ENCODE results near the gene MOCS2.

MOCS2 gene

DNA sequence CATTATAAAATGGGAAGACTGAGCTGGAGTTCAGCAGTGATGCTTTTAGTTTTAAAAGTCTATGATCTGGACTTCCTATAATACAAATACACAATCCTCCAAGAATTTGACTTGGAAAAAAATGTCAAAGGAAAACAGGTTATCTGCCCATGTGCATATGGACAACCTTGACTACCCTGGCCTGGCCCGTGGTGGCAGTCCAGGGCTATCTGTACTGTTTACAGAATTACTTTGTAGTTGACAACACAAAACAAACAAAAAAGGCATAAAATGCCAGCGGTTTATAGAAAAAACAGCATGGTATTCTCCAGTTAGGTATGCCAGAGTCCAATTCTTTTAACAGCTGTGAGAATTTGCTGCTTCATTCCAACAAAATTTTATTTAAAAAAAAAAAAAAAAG lies 17.3 kb downstream of the MOCS2 start:
- no peak for DNase-seq (ENCODE audit: low spot score)

DNA sequence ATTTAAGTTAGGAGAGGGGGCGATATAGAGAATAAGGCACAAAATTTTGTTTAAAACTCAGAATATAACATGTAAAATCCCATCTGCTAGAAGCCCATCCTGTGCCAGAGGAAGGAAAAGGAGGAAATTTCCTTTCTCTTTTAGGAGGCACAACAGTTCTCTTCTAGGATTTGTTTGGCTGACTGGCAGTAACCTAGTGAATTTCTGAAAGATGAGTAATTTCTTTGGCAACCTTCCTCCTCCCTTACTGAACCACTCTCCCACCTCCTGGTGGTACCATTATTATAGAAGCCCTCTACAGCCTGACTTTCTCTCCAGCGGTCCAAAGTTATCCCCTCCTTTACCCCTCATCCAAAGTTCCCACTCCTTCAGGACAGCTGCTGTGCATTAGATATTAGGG lies 18.3 kb downstream of the MOCS2 start:
- peak; percentile 65 for DNase-seq (ENCODE audit: low spot score)

DNA sequence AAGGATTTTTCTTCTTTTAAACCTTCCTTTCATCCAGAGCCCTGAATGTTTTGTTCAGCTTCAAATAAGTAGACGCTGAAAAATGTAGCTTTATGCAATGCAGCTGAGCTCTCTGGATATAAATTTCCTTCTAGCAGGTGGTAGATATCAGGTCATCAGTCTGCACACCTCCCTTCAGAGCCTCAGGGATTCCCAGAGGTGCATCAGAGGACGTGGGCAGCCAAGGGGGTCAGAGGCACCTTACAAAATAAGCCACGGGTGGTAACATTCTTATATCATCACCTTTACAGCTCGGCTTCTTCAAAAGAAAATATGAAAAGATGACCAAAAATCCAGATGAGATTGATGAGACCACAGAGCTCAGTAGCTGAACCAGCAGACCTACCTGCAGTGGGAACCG lies 19.3 kb downstream of the MOCS2 start:
- DNase-seq (ENCODE audit: low spot score): no peak

DNA sequence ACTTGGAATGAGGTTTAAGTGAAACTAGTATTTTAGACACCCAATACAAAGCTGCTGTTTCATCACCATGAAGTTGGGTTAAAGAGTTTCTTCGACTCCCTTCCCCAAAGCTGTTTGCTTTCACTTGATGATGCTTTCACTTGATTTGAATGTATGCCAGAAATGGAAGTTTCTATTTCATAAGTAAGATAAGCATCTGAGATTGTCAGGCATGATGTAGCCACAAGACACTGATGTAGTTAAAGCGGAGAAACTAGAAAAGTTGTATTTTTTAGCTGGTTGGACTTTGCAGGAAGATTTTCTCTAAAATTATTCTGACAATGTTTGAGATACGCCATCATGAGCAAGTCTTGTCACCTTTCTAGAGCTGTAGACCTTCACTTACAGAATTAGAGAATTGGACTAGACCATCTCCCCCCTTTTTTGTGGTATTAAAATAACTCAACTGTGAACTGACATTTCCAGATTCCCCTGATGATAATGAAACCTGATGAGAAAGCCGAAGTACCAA lies 20.0 kb downstream of the MOCS2 start:
- no peak for DNase-seq (ENCODE audit: low spot score)

DNA sequence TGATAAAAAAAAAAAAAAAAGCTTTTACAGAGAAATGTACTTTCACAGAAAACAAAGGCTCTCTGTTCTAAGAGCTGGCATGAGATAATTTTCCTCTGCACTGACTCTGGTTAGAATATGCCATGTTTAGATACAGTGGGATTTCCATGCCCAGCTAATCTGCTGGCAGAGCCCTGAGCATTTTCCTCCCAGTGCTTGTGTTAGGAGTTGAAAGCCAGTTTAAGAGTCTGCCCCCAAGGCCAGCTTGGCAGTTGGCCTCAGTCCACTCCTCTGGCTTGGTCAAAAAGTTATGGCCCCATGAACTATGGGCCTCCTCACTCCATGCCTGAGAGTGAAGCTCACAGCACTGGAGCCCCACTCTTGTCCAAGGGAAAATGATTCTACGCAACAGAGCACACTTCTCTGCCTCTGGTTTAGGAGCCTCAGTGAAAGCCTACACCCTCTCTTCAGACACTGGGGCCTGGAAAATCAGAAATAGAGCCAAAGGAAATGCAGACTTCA lies 21.9 kb downstream of the MOCS2 start:
- DNase-seq (ENCODE audit: low spot score): no peak

DNA sequence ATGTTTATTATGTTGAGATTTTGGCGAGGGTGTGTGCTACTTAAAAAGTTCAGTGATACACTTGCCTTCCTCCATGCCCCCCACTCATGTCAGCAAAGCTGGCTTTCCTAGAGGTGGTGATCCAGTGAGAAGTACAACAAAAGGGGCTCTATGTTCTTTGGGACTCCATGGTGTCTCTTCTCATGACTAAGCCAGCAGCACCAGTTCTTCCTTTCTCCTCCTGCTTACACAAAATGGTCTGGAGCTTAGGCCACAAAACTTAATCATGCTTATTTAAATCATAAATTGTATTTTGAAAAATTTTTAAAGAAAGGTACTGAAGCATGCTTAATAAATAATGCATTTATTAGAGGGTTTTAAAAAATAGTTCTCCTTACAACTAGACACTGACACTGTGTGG lies 22.4 kb downstream of the MOCS2 start:
- DNase-seq (ENCODE audit: low spot score): no peak

DNA sequence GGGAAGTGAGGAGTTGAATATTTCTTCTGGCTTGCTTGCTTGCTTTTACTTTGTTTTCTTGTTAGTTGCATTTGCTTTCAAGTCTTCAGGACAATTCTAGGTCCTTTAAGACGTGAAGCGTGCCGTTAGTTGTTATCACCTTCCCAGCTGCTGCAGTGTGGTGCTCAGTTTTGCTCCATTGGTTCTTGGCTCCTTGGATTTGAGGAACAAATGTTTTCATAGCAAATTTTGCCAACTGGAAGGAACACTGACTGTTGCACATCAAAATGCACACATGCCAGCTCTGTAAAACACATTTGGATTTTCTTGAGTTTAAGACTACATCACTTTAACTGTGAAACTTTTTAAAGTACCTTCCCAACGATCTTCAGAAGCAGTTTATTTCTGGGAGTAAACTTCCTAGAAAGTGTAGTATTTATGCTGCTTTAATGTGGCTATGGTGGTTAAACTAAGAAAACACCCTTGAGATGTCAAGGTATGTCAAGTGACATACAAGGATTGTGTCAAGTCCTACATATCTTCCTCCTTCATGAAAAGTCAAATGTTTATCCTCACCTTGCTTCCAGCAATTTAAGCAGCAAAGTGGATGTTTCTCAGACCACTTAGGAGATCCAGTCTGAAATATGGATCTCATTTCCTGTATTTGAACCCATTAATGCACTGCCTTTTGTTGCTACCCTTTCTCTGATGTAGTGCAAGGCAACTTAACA lies 24.9 kb downstream of the MOCS2 start:
- no peak for DNase-seq (ENCODE audit: low spot score)

DNA sequence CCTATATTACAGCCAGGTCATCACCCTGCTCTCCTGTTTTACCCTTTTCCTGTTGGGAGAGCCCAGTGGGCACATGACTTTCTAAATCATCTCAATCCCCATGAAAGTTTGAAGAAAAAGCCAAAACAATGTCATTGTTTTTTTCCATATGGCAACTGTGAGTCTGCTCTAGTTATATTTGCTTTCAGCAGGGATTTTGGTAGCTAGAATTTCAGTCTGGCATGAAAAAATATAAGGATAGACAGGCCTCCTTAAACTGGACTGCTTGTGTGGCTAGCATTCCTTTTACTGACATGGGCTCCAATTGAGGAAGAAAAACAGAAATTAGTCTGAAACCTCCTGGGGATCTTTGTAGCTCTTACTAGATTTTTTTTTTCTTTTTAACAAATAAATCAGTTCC lies 25.6 kb downstream of the MOCS2 start:
- no peak for DNase-seq (ENCODE audit: low spot score)

DNA sequence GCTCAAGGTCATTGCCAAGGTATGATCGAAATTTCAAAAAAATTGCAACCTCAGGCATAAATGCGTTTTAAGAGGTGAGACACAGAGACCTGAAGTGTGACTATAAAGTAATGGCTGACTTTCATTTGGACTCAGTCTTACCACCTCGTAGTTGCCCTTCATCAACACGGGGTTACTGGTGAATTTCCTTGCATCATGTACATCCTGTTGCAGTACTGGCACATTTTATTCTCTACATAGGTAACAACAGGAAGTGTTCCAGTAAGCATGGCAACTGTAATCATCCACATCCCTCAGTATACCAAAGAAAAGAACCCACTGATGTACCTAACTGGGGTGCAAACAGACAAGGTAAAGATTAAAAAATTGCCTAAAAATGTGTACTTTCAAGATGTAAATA lies 29.3 kb downstream of the MOCS2 start:
- DNase-seq (ENCODE audit: low spot score): no peak

DNA sequence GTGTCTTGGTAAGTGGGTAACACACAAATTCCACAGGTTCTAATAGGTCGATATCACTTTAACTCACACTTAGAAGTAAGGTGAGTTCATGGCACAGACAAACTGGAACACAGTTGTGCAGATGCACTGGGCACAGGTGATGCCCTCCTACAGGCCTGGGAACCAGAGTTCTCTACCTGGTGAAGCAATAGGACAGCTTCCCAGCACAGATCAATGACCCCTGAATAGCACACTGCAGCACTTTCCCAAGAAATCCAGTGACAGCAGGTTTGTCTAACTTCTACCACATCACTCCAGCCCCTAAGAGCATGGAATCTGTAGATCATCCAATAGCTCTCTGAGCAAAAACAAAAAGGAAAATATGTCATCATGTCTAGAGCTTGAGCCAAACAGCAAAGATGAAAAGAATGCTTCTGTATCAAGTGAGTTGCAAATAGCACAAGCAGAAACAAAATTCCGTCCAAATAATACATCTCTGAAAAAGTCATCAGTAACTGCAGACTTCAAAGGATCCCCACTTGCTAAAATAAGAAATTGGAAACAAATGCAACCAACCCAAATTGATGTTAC lies 33.5 kb downstream of the MOCS2 start:
- DNase-seq (ENCODE audit: low spot score): no peak

DNA sequence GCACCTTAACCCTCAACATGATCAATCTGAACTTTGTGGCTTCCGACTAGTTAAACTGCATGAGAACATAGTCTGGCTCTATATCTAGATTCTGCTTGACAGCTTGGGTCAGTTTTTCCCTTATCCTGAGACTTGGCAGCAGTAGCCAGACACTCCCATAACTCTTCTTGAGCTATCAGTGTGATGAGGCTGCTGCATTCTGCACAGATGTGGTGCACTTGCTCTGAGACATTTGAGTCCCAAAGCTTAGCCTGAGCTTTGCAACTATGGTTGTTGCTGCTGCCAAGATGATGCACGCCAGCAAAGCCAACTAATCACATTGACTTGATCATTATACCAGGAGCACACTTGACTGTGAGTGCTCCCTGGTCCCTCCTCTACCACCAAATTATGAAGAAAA lies 36.2 kb downstream of the MOCS2 start:
- no peak for DNase-seq (ENCODE audit: low spot score)

DNA sequence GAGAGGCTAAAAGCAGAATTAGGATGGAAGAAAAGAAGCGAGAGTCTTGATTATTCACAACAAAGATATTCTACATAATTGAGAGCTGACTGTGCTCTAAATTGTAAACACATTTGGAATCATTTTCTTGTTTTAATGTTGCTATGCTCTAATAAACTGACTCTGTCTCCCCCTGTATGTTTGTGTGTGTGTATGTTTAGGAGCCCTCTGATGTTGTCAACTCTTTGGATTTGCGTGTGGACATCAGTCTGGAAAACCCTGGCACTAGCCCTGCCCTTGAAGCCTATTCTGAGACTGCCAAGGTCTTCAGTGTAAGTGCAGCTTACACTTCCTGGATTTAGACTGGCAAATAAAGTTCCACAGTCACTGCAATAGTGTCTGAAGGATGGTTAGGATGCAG lies 37.8 kb downstream of the MOCS2 start:
- no peak for DNase-seq (ENCODE audit: low spot score)

DNA sequence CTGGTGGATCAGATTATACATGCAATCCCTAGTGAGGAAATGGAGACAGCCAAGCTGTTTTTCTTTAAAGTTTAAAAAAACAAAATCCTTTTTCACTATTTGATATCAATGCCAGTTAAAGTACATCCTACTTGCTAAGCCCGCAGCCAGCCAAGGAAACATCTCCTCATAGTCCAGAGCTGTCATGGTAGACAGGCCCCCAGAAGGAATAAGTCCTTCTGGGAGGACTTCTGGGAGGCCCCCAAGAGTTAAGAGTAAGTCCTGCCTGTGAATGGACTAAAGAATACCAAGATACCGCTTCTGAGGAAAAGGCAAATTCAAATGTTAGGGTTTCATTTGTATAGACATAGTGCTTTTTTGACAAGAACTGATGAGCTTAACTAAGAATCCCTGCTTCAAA lies 38.3 kb downstream of the MOCS2 start:
- no peak for DNase-seq (ENCODE audit: low spot score)

DNA sequence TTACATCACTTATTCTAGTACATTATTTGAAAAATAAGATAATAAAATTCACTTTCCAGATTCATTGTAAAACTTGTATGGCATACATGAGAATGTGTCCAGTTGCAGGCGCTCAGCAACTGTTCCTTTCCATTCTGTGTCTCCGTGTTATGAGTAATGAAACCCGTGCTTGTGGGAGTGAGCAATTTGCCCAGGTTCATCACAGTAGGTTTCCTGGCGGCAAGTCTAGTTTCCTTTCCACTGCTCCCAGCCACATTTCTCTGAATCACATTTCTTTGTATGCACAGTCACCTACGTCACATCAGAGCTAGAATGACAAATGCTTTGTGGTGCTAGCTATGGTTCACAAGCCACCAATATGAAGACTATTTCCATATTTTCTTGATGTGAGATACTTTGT lies 39.9 kb downstream of the MOCS2 start:
- peak; percentile 71 for DNase-seq (ENCODE audit: low spot score)

DNA sequence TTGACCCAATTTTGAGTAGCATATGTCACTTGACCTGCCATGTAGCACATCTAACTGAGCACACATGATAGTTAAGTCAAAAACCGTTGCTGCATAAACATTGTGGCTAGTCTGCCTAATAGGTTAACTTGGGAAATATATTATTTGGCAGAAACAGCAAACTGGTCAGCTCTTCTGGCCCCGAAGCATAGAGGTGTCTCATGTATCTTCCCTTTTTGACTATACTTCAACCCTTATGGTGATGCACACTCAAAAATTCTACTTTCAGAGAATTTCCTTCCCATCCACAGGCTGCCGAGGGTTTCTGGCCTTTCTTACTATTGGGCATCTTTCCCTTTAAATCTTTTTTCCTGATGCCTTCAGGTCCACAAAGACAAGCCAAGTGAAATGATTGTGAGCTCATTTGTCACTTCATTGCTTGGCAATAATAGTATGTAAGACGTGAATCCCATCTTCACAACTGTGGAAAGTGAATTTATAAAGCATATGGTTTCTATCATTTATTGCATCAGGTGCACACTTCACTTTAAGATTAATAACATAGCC lies 41.2 kb downstream of the MOCS2 start:
- DNase-seq (ENCODE audit: low spot score): no peak

DNA sequence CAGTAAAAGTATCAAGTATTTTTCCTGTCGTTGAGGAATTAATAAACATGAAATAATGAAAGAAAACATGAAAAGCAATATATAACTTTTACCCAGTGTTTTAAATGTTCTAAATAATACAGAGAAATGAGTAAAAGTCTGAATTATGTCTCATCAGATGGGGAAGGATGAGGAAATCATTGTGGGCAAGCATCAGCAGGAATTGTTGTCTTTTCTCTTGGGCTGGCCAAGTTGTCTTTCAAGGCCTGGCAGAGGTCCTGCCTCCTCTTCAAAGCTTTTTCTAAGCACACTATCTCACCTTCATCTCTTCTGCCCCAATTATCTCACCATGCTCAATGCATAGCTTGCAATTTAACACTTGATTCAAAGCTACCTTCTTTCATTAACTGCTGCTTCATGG lies 41.9 kb downstream of the MOCS2 start:
- DNase-seq (ENCODE audit: low spot score): no peak

DNA sequence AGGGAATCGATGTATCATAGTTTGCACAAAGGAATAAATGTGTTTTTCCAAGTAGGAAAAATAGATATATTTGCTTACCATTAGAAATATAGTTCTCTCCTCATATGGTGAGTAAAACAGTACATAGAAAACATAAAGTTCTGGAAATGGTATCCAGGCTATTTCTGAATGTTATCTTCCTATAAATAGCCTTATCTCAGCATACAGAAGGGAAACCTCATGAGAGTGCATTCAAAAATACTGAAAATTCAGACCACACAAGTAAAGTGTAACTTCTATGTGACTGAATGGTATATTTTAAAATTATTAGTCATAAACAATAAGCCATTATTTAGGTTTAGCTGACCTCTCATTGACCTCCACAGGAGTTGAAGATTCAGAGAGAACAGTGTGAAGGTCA lies 43.5 kb downstream of the MOCS2 start:
- no peak for DNase-seq (ENCODE audit: low spot score)

DNA sequence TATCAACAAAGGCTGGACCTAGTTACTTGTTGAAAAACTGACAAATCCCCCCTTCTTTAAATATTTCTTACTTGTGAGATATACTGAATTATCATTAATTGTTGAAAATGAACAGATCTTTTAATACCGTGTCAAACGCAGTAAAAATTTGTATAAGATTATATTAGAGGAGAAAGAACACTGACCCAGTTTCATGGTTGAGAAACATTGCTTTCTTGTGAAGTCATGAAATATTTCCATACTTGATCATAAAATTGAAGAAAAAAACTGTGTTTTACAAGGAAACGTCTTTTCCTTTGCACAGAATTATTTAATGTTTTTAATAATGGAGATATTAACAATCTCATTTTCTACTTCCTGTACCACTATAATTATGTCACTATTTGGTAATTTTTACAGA lies 45.8 kb downstream of the MOCS2 start:
- DNase-seq (ENCODE audit: low spot score): no peak

DNA sequence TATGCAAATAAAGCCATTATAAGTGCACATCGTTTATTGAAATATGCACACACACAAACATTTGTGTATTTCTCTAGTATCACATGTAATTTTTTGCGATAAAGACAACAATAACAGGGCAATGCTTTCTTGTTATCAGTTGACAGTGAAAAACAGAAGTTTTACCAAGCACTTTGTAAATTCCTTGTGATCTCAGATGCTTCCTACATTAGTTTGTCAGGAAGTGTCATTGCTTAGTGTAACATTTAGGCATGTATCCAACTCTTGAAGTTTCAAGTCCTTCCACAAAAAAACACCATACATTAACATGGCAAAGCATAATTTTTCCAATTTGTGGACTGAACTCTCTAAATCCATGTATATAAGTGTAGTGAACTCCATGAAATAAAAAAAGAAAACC lies 46.4 kb downstream of the MOCS2 start:
- DNase-seq (ENCODE audit: low spot score): no peak

DNA sequence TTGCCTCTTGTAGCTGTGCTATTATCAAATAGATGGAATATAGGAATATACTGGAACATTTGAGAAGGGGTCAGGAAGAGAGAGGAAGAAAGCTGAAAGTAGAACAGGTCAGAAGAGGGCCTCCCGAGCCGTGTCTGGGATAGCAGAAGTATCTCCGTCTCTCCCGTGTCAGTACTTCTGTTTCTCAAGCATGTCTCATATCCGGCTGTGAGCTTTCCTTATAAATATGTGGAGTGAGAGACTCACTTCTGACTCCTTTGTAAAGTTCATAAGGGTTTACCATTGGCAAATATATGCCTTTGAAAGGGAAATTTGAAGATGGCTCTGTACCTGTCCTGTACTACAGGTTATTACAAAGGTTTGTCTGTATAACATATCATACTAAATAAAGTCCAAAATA lies 50.3 kb downstream of the MOCS2 start:
- no peak for DNase-seq (ENCODE audit: low spot score)

DNA sequence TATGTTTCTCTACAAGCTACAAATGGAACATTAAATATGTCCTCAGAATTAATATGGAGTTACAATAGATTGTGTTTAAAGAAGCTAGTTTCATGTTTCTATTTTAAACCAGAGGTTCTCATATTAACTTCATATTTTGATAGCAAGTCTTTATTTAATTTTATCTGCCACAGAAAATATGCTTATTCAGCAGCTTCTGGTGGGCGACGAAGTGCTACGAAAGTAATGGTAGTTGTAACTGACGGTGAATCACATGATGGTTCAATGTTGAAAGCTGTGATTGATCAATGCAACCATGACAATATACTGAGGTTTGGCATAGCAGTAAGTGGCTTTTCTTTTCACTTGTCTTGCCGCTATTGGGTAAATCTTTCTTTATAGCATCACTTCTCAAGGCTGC lies 54.2 kb downstream of the MOCS2 start:
- no peak for DNase-seq (ENCODE audit: low spot score)

DNA sequence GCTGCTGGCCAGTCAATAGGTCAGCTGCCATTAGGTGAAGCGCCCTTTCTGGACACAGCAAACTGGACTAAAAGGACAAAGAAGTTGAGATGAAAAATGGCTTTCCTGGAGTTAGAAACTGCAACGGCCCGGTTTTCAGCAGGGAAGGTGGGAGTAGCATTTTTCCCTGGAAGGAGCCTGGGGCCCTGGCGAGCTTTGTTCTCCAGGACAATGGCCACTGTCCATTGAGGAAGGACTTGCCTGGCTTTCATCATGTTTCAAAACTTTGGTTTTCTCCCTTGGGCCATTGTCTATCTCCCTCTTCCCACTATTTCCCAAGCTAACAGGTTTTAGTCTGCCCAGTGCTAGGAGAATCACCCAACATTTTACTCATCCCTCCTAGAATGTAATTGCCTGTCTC lies 56.2 kb downstream of the MOCS2 start:
- no peak for DNase-seq (ENCODE audit: low spot score)

DNA sequence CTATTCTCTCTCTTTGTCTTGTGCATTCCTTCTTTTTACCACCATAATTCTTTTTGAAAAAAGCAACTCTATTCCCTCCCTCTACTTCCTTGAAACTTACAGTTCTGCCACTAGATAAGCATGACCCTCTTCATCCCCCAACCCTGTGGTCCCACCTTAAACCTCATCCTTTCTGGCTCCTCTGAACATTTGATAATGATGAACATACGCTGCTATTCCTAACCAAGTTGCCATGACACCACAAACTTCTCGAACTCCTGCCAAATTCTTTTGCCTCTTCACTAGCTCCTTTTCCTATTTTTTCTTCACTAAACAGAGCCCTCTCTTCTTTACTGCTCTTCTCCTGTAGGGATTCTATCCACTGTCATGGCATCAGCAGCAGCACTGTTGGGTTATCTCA lies 57.1 kb downstream of the MOCS2 start:
- no peak for DNase-seq (ENCODE audit: low spot score)

DNA sequence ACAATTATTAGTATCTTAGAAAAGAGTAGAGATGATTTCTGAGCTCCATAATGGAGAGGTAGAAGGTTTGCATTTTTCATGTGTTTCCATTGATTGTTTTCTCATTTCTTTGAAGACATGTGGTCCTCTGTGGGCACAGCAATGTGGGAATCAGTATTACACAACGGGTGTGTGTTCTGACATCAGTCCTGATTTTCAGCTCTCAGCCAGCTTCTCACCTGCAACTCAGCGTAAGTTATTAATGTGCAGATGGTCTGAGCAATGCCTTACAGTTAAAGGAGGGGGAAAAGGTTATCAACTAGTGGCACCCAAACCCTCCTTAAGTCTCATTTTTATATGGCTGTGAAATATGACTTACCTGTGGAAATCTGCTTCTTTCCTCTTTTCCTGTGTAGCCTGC lies 61.3 kb downstream of the MOCS2 start:
- DNase-seq (ENCODE audit: low spot score): no peak

All from kidney tubule cell (primary cell).